ENCODE data around the gene PTPRU.

Gene PTPRU

GRCh38 chr1:29235955-29236711 lies at the start of gene PTPRU:
PTPRU (plus strand) TSS chr1:29236522; CDS start chr1:29236645, 123 bp downstream.
- TF ChIP-seq CTCF (IDR thresholded peaks at IDR 0.05; ENCODE audit: extremely low read depth, missing control alignments) = peak; percentile 91
- peak; percentile 97 for DNase-seq (ENCODE audit: low spot score)

- TF ChIP-seq CTCF (IDR thresholded peaks at IDR 0.05; ENCODE audit: extremely low read depth, missing control alignments) = no peak
- DNase-seq (ENCODE audit: low spot score) = no peak
Measured at GRCh38 chr1:29186707-29187106, 49.6 kb upstream of the PTPRU start.

GRCh38 chr1:29190718-29191117 lies 45.6 kb upstream of the PTPRU start:
- no peak for TF ChIP-seq CTCF (IDR thresholded peaks at IDR 0.05; ENCODE audit: extremely low read depth, missing control alignments)
- no peak for DNase-seq (ENCODE audit: low spot score)

- no peak for TF ChIP-seq CTCF (IDR thresholded peaks at IDR 0.05; ENCODE audit: extremely low read depth, missing control alignments)
- DNase-seq (ENCODE audit: low spot score) = no peak
Measured at GRCh38 chr1:29193879-29194455, 42.4 kb upstream of the PTPRU start.

- no peak for TF ChIP-seq CTCF (IDR thresholded peaks at IDR 0.05; ENCODE audit: extremely low read depth, missing control alignments)
- no peak for DNase-seq (ENCODE audit: low spot score)
Measured at GRCh38 chr1:29195881-29196291, 40.4 kb upstream of the PTPRU start.

- no peak for DNase-seq (ENCODE audit: low spot score)
Measured at GRCh38 chr1:29196863-29197589, 39.3 kb upstream of the PTPRU start.

More at GRCh38 chr1:29196863-29197589, 39.3 kb upstream of the PTPRU start:
- TF ChIP-seq CTCF (IDR thresholded peaks at IDR 0.05; ENCODE audit: extremely low read depth, missing control alignments) = no peak
